ENCODE measurements around the gene POLE. TPM values are rescaled to one million over a fixed set of nuclear protein-coding genes. Genes with fewer than 3 reads are reported as not detected.

The POLE gene
- total and polyA plus RNA-seq, 8 donors, result 7.2 to 45.7 (median 16.0) TPM

GRCh38 chr12:132623072-132623869 lies 63.9 kb downstream of the POLE start:
- H3K27me3 ChIP-seq, result peaks cover 0 to 6% (median 0%) of the 10 kb centered on the region in 4 donors
- no peaks in the 10 kb centered on the region for H3K36me3 ChIP-seq
- 82 to 87% methylated on average over 25 of the region's 25 CpGs for WGBS, 2 donors
- TF ChIP-seq CTCF (IDR thresholded peaks at IDR 0.05), result no peak
- no peak overlapping the region for H3K27ac ChIP-seq
- DNase-seq (peak in 1 of 6 donors; percentile 52), ATAC-seq (no peak), FAIRE-seq (no peak)
- H3K9me3 ChIP-seq, result no peaks in the 10 kb centered on the region
- no peaks in the 10 kb centered on the region for H3K4me1 ChIP-seq
- intact Hi-C loops (cut with DNase I), result loop anchor here in 1 of 3 donors (10.0 kb wide), 1 partner anchor 218 kb away; no protein-coding TSS in a partner anchor
- H3K4me3 ChIP-seq, result no peak overlapping the region

- no peak for FAIRE-seq
These were observed 64.6 kb downstream of the POLE start for GRCh38 chr12:132622437-132623071.

GRCh38 chr12:132621657-132622435 lies 65.3 kb downstream of the POLE start:
- H3K36me3 ChIP-seq, result no peaks in the 10 kb centered on the region
- WGBS, 2 donors, result 64 to 80% methylated on average over 20 to 21 of the region's 21 CpGs
- DNase-seq (no peak), ATAC-seq (no peak), FAIRE-seq (no peak)
- no peak overlapping the region for H3K27ac ChIP-seq
- H3K27me3 ChIP-seq, result peaks cover 0 to 17% (median 9%) of the 10 kb centered on the region in 4 donors
- no peaks in the 10 kb centered on the region for H3K4me1 ChIP-seq
- no peaks in the 10 kb centered on the region for H3K9me3 ChIP-seq
- no peak for TF ChIP-seq CTCF (IDR thresholded peaks at IDR 0.05)
- H3K4me3 ChIP-seq, result no peak overlapping the region
- intact Hi-C loops (cut with DNase I), result loop anchor here in 1 of 3 donors (10.0 kb wide), 1 partner anchor 217 kb away; no protein-coding TSS in a partner anchor

More at GRCh38 chr12:132622437-132623071, 64.6 kb downstream of the POLE start:
- DNase-seq, result peak in 1 of 6 donors; percentile 57
- peaks cover 0 to 10% (median 4%) of the 10 kb centered on the region in 4 donors for H3K27me3 ChIP-seq
- H3K4me1 ChIP-seq, result no peaks in the 10 kb centered on the region
- intact Hi-C loops (cut with DNase I), result loop anchor here in 1 of 3 donors (10.0 kb wide), 1 partner anchor 218 kb away; no protein-coding TSS in a partner anchor
- 55 to 66% methylated on average over 11 of the region's 11 CpGs for WGBS, 2 donors
- peak in 3 of 4 donors; percentile 28 to 52 (median 51) for ATAC-seq
- TF ChIP-seq CTCF (IDR thresholded peaks at IDR 0.05), result no peak
- no peak overlapping the region for H3K27ac ChIP-seq
- no peaks in the 10 kb centered on the region for H3K9me3 ChIP-seq
- no peaks in the 10 kb centered on the region for H3K36me3 ChIP-seq
- H3K4me3 ChIP-seq, result no peak overlapping the region

- intact Hi-C loops (cut with DNase I), result loop anchor here in 1 of 3 donors (10.0 kb wide), 1 partner anchor 216 kb away; no protein-coding TSS in a partner anchor
- WGBS, 2 donors, result 65 to 76% methylated on average over 27 to 28 of the region's 28 CpGs
- H3K9me3 ChIP-seq, result no peaks in the 10 kb centered on the region
- no peak for TF ChIP-seq CTCF (IDR thresholded peaks at IDR 0.05)
- H3K4me3 ChIP-seq, result no peak overlapping the region
- ATAC-seq (no peak), FAIRE-seq (no peak), DNase-seq (peak in 1 of 6 donors; percentile 43)
- no peaks in the 10 kb centered on the region for H3K36me3 ChIP-seq
- no peak overlapping the region for H3K27ac ChIP-seq
- no peaks in the 10 kb centered on the region for H3K4me1 ChIP-seq
- peaks cover 0 to 25% (median 10%) of the 10 kb centered on the region in 4 donors for H3K27me3 ChIP-seq
These were observed 66.1 kb downstream of the POLE start for GRCh38 chr12:132620899-132621656.
